Panc1 (cell line): Measurements from ENCODE around the gene ZCCHC14. TPM values are rescaled to one million over a fixed set of nuclear protein-coding genes. Genes with fewer than 3 reads are reported as not detected.

Experiments
- ATAC-seq: fragments of 200-7000 bp; cut with Tn5 transposase; 2 replicates; pipeline ENCODE4 v1.9.1; 2020; ENCODE audit warnings: mild to moderate bottlenecking, moderate library complexity
- BruUV-seq: library from RNA; stranded (reverse); fragments of 400-500 nt; replicated peaks from 2 replicates; lab custom pipeline; 2021; lab: Mats Ljungman, UMichigan
- CTCF ChIA-PET: fragments of 300-600 bp; sonication (Branson Sonifier 250); formaldehyde crosslinking; loops from one replicate; lab custom pipeline; 2022; ENCODE audit warnings: antibody characterized with exemption; lab: Charles Lee
- POLR2A ChIA-PET: fragments of 300-600 bp; sonication (Branson Sonifier 250); formaldehyde crosslinking; loops from one replicate; lab custom pipeline; 2022; ENCODE audit warnings: antibody characterized with exemption; lab: Charles Lee
- DNase-seq: peaks from one replicate; pipeline ENCODE4 v3.0.0-alpha.2; 2010; ENCODE audit warnings: low read depth, low spot score
- H3K27ac ChIP-seq: 2 replicates; pipeline ENCODE4 v1.5.1; 2011; ENCODE audit warnings: mild to moderate bottlenecking, low read length, inconsistent platforms
- H3K27me3 ChIP-seq: fragments of 200-500 bp; sonication (Bioruptor generic); 2 replicates; pipeline ENCODE4 v1.6.0; 2014; ENCODE audit warnings: low read length, inconsistent platforms; ENCODE audit not compliant: control insufficient read depth, insufficient read depth
- H3K36me3 ChIP-seq: fragments of 200-500 bp; sonication (Bioruptor generic); 2 replicates; pipeline ENCODE4 v1.5.1; 2014; ENCODE audit warnings: inconsistent platforms, mild to moderate bottlenecking, low read length, moderate library complexity; ENCODE audit not compliant: control insufficient read depth, insufficient read depth
- H3K4me1 ChIP-seq: 2 replicates; pipeline ENCODE4 v1.5.1; 2011; ENCODE audit warnings: inconsistent platforms, mild to moderate bottlenecking, low read length, moderate library complexity; ENCODE audit not compliant: control insufficient read depth, insufficient read depth
- H3K4me3 ChIP-seq, 2 experiments: 2 replicates each; pipeline ENCODE4 v1.5.1; 2011 to 2012; ENCODE audit warnings: low read depth in 2 of 2, low read length in 2 of 2, mild to moderate bottlenecking in 2 of 2, inconsistent platforms in 1 of 2, moderate library complexity in 1 of 2
- H3K9me3 ChIP-seq: fragments of 200-500 bp; sonication (Bioruptor generic); 2 replicates; pipeline ENCODE4 v1.5.1; 2014; ENCODE audit warnings: low read depth, mild to moderate bottlenecking, inconsistent platforms, low read length, moderate library complexity; ENCODE audit not compliant: control insufficient read depth, insufficient read depth
- CTCF ChIP-seq: fragments of 450-650 bp; IDR thresholded peaks from 2 replicates; pipeline ENCODE4 v1.5.1; 2017; ENCODE audit warnings: mild to moderate bottlenecking
- POLR2AphosphoS5 ChIP-seq: IDR thresholded peaks from 2 replicates; pipeline ENCODE4 v1.6.1; 2012; ENCODE audit warnings: mild to moderate bottlenecking, low read depth, low read length, moderate library complexity
- SIN3A ChIP-seq: IDR thresholded peaks from 2 replicates; pipeline ENCODE4 v1.6.1; 2012; ENCODE audit warnings: low read depth, mild to moderate bottlenecking, low read length, moderate library complexity, borderline replicate concordance; ENCODE audit not compliant: insufficient read depth
- TCF7L2 ChIP-seq: IDR thresholded peaks from 2 replicates; pipeline ENCODE4 v1.6.1; 2011; ENCODE audit warnings: mild to moderate bottlenecking, low read depth, low read length, inconsistent platforms
- in situ Hi-C: cut with HindIII; loops from 2 replicates; pipeline ENCODE4 v1.10.0; 2016; ENCODE audit warnings: low sequenced_read_pairs, low pct_unique_long_range_greater_than_20kb
- intact Hi-C: fragments of 100-400 bp; cut with micrococcal nuclease; formaldehyde crosslinking; loops from one replicate; pipeline ENCODE4 v1.10.0; 2022; ENCODE audit not compliant: unreplicated experiment
- total RNA-seq: library from RNA; stranded (reverse); gene quantifications from one replicate; pipeline ENCODE4 v1.2.1, GENCODE V29; 2021; ENCODE audit not compliant: unreplicated experiment
- TF ChIP-seq, protein P1 (sequence below), 2 experiments: IDR thresholded peaks; 2 replicates each; pipeline ENCODE4 v1.6.1; 2011 to 2012; ENCODE audit warnings: low read depth in 2 of 2, control low read depth in 1 of 2, low read length in 1 of 2, mild to moderate bottlenecking in 1 of 2, moderate library complexity in 1 of 2; ENCODE audit not compliant: insufficient read depth in 1 of 2

Gene ZCCHC14
- total RNA-seq, 1 experiment from 2014 or later, result 35.0 TPM

- ATAC-seq, result no peak
- Histone ChIP-seq H3K4me3 (no peak overlapping the region), H3K36me3 (no peaks in the 10 kb centered on the region), H3K27ac (no peak overlapping the region), H3K27me3 (no peaks in the 10 kb centered on the region), H3K4me1 (no peaks in the 10 kb centered on the region), H3K9me3 (no peaks in the 10 kb centered on the region)
- no peak for DNase-seq
- in situ Hi-C loops (no loop called here), intact Hi-C loops (no loop called here)
- TF ChIP-seq CTCF (no peak), TCF7L2 (no peak), POLR2AphosphoS5 (no peak)
- TSS peak; percentile 56 for BruUV-seq
- POLR2A ChIA-PET, result no interaction called here
- CTCF ChIA-PET, result no interaction called here
These were observed 124.6 kb downstream of the ZCCHC14 start for GRCh38 chr16:87368029-87368770.

DNA sequence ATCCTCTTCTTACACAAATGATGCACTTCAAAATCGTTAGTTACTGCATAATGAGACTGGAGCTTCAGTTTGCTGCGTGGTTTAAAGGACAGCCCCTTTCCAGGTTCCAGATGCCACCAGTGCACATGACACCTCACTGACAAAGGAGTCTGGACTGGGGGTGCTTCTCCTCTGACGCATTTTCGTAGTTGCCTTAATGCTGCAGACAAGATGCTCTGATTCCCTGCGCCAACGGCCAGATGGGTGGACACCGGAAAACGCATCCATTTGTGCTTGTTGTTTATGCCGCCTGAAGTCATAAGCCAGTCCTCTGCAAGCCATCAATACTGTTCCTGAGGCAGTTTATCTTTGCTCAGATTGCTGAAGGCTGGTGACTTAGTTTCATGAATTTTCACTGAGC is 125.3 kb downstream of the ZCCHC14 start:
- TF ChIP-seq CTCF, result no peak
- TF ChIP-seq POLR2AphosphoS5, result no peak
- no peak for TF ChIP-seq SIN3A
- TF ChIP-seq, protein P1, sequence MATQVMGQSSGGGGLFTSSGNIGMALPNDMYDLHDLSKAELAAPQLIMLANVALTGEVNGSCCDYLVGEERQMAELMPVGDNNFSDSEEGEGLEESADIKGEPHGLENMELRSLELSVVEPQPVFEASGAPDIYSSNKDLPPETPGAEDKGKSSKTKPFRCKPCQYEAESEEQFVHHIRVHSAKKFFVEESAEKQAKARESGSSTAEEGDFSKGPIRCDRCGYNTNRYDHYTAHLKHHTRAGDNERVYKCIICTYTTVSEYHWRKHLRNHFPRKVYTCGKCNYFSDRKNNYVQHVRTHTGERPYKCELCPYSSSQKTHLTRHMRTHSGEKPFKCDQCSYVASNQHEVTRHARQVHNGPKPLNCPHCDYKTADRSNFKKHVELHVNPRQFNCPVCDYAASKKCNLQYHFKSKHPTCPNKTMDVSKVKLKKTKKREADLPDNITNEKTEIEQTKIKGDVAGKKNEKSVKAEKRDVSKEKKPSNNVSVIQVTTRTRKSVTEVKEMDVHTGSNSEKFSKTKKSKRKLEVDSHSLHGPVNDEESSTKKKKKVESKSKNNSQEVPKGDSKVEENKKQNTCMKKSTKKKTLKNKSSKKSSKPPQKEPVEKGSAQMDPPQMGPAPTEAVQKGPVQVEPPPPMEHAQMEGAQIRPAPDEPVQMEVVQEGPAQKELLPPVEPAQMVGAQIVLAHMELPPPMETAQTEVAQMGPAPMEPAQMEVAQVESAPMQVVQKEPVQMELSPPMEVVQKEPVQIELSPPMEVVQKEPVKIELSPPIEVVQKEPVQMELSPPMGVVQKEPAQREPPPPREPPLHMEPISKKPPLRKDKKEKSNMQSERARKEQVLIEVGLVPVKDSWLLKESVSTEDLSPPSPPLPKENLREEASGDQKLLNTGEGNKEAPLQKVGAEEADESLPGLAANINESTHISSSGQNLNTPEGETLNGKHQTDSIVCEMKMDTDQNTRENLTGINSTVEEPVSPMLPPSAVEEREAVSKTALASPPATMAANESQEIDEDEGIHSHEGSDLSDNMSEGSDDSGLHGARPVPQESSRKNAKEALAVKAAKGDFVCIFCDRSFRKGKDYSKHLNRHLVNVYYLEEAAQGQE (IDR thresholded peaks at IDR 0.05; ENCODE audit: insufficient read depth in 1 of 2, low read depth in 2 of 2, low read length in 1 of 2), result no peak
- TF ChIP-seq TCF7L2, result no peak
- ATAC-seq (no peak), DNase-seq (no peak)
- Histone ChIP-seq H3K27me3 (no peaks in the 10 kb centered on the region), H3K4me3 (no peak overlapping the region), H3K4me1 (no peaks in the 10 kb centered on the region), H3K36me3 (no peaks in the 10 kb centered on the region), H3K9me3 (no peaks in the 10 kb centered on the region), H3K27ac (no peak overlapping the region)
- ChIA-PET POLR2A (interaction anchor here (0.6 kb wide), 1 partner anchor 103 kb away, joined by 3 read pairs; no protein-coding TSS in a partner anchor), CTCF (no interaction called here)
- BruUV-seq, result no TSS peak
- in situ Hi-C loops (no loop called here), intact Hi-C loops (no loop called here)
